ENCODE measurements around the gene MARCHF10.
A peak's percentile ranks its signal among the peaks of the same experiment; 100 is the strongest.

The MARCHF10 gene

DNA sequence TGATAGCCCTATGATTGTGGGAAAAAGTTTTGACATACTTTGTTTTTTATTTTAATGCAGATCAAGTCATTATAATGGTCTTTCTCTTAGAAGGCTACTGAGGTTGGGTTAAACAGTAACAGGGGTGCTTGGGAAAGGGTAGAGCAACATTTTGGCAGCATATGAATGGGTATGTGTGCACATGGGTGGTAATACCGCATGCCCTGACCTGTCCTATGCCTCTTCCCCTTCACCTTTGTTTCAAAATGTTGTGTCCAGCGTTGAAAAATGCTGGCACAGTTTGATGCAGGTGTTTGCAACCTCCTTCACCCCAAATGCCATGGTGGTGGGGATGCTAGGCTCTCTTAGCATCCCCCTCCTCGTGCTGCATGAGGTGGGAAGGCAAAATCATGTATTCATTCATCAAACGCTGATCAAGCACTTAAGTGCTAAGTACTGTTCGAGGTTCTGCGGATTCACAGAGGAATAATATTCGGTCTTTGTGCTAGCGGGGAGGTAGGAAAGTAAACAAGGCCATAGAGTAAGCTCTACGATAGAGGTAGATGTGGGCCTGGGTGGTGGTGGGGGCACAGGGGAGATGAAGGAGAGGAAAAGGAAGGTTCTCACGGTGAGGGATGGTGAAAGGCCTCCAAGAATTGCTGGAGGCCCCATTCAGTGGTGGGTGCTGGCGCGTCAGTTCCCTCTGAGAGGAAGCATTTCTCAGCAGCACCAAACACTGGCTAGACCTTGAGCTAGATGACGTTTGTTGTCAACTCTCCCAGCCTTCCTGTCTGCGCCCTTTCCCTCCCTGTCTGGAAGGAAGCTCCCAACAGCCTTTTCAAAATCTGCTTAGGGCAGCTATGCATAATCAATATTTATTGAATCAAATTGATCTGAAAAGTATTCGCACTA, 13.3 kb upstream of the MARCHF10 start:
- Histone ChIP-seq H3K4me2 (no peak overlapping the region), H4K20me1 (no peaks in the 10 kb centered on the region), H3K4me1 (peaks cover 20% of the 10 kb centered on the region), H3K4me3 (no peak overlapping the region), H3K27me3 (no peaks in the 10 kb centered on the region), H3K36me3 (no peaks in the 10 kb centered on the region), H3K27ac (no peak overlapping the region), H3K9me3 (no peaks in the 10 kb centered on the region), H3K9ac (no peak overlapping the region)
- no peak for TF ChIP-seq Cebpa-rat (IDR thresholded peaks at IDR 0.05)

DNA sequence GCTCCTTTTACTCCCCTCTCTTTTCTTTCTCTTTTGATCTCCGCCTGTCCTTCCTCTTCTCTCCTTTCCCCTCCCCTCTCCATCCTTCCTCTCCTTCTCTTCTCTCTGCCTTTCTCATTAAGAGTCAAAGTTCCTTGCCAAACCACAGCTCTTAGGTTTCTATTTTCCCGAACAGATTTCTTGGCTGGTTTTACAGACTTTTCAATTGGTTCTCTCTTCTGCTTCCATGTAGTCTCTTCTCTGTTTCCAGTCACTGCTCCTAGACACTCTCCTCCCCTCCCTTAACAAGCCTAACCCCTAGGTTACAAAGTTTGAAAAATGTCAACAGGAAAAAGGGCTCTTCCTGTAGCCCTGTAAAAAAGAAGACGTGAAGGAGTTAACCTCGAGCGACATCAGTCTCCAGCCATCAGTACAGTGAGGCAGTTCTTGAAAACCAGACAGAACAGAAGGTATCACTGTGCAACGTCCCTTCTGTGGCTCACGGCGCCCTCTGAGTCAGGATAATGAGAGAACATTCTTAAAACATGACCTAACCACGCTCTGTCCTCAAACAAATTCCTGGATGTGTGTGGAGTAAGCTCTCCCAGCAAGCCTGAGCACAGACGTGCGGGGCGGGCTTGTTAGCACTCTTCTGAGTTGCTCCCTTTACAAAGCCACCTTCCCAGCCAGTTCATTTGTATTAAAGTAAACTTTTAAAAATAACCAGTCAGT, 11.6 kb upstream of the MARCHF10 start:
- H3K9ac ChIP-seq = no peak overlapping the region

DNA sequence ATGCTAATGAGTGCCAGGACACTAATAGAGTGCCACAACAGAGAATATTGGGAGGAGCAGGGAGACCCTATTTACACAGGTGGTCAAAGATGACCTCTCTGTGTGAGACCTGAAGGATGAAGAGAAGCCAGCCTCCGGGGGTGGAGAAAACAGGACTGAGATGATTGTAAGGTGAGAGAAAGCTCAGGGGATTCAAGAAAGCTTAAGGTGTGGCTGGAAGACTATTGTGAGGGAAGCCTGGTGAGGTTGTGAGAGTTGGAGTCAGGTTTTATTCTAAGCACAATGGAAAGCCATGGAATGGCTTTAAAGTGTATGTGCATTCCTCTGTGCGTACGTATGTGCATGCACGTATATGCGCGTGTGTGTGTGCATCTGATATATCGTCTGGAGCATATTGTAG, 10.4 kb upstream of the MARCHF10 start:
- Histone ChIP-seq H3K4me2 (peak overlapping the region; percentile 61; the same call in 1 of the 2 replicates), H3K9ac (no peak overlapping the region), H3K27me3 (no peaks in the 10 kb centered on the region), H3K27ac (no peak overlapping the region), H3K36me3 (no peaks in the 10 kb centered on the region), H3K9me3 (no peaks in the 10 kb centered on the region), H4K20me1 (no peaks in the 10 kb centered on the region), H3K4me1 (peaks cover 20% of the 10 kb centered on the region), H3K4me3 (no peak overlapping the region)
- no peak for TF ChIP-seq Cebpa-rat (IDR thresholded peaks at IDR 0.05)

More for the DNA sequence above, 11.6 kb upstream of the MARCHF10 start:
- Histone ChIP-seq H4K20me1 (no peaks in the 10 kb centered on the region), H3K4me1 (peaks cover 20% of the 10 kb centered on the region), H3K4me2 (peak overlapping the region; percentile 61), H3K27ac (no peak overlapping the region), H3K9me3 (no peaks in the 10 kb centered on the region), H3K36me3 (no peaks in the 10 kb centered on the region), H3K27me3 (no peaks in the 10 kb centered on the region), H3K4me3 (no peak overlapping the region)
- no peak for TF ChIP-seq Cebpa-rat (IDR thresholded peaks at IDR 0.05)

GRCh38 chr17:62816282-62816839, 8.2 kb upstream of the MARCHF10 start:
- no peak overlapping the region for H3K9ac ChIP-seq
- H3K4me2 ChIP-seq = no peak overlapping the region
- no peaks in the 10 kb centered on the region for H3K9me3 ChIP-seq
- no peak overlapping the region for H3K4me3 ChIP-seq
- H3K27ac ChIP-seq = no peak overlapping the region
- no peaks in the 10 kb centered on the region for H3K36me3 ChIP-seq
- H4K20me1 ChIP-seq = no peaks in the 10 kb centered on the region
- H3K27me3 ChIP-seq = no peaks in the 10 kb centered on the region
- H3K4me1 ChIP-seq = peaks cover 20% of the 10 kb centered on the region
- no peak for TF ChIP-seq Cebpa-rat (IDR thresholded peaks at IDR 0.05)

DNA sequence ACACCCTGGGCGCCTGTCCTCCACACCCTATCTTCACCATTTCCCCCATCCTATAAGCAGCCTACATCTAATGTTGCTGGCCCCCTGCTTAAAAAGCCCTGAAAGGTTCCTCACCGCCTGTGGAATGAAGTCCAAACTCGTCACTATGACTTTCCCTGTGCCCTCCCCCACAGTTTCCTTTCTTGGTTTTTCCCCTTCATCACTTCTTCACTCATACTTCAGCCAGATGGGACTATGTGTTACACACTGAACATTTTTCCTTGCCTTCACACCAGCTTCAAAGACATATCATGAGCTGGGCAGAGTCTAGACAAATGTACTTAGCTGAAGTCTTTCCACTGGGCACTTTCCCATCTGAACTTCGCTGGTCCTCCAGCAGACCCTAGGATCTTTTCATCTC, 1.5 kb upstream of the MARCHF10 start:
- no peak overlapping the region for H3K27ac ChIP-seq
- peaks cover 25% of the 10 kb centered on the region for H3K4me1 ChIP-seq
- no peak overlapping the region for H3K9ac ChIP-seq
- no peak overlapping the region for H3K4me2 ChIP-seq
- no peaks in the 10 kb centered on the region for H3K9me3 ChIP-seq
- H3K4me3 ChIP-seq = no peak overlapping the region
- no peaks in the 10 kb centered on the region for H3K27me3 ChIP-seq
- no peak for TF ChIP-seq Cebpa-rat (IDR thresholded peaks at IDR 0.05)
- no peaks in the 10 kb centered on the region for H3K36me3 ChIP-seq
- no peaks in the 10 kb centered on the region for H4K20me1 ChIP-seq

DNA sequence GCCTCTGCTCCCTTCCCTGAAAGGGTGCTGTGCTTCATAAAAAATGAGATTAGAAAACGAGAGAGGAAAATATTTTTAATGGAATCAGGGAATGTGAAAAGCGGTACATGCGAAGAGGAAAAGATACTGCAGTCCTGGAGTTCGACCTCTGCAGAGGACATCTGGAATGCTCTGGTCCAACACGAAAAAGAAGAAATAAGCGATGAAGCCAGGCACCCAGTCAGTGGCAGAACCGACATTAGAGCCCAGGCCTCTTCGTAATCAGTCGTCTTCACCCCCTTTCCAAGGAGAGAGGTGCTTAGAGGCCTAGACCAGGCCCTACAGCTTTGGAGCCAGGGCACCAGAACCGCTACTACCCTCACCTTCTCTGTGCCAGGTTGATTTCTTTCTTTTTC, 459 bp upstream of the MARCHF10 start:
- Histone ChIP-seq H3K36me3 (no peaks in the 10 kb centered on the region), H3K4me3 (0 out of 2 replicates have a peak overlapping the region, but pooled peaks have one; percentile 47), H4K20me1 (no peaks in the 10 kb centered on the region), H3K4me1 (peaks cover 25% of the 10 kb centered on the region), H3K4me2 (peak overlapping the region; percentile 77), H3K9ac (no peak overlapping the region), H3K27me3 (no peaks in the 10 kb centered on the region), H3K9me3 (no peaks in the 10 kb centered on the region), H3K27ac (no peak overlapping the region)
- TF ChIP-seq Cebpa-rat (IDR thresholded peaks at IDR 0.05) = no peak

- Histone ChIP-seq H3K4me3 (no peak overlapping the region), H3K36me3 (no peaks in the 10 kb centered on the region), H4K20me1 (no peaks in the 10 kb centered on the region), H3K9me3 (no peaks in the 10 kb centered on the region), H3K4me2 (no peak overlapping the region), H3K27ac (no peak overlapping the region), H3K27me3 (no peaks in the 10 kb centered on the region), H3K4me1 (peaks cover 46% of the 10 kb centered on the region), H3K9ac (no peak overlapping the region)
- TF ChIP-seq Cebpa-rat (IDR thresholded peaks at IDR 0.05) = no peak
These were observed 2.9 kb downstream of the MARCHF10 start for GRCh38 chr17:62805234-62805633.

GRCh38 chr17:62804822-62805221, 3.3 kb downstream of the MARCHF10 start:
- Histone ChIP-seq H3K36me3 (no peaks in the 10 kb centered on the region), H3K27me3 (no peaks in the 10 kb centered on the region), H3K4me2 (no peak overlapping the region), H3K9me3 (no peaks in the 10 kb centered on the region), H4K20me1 (no peaks in the 10 kb centered on the region), H3K9ac (no peak overlapping the region), H3K27ac (no peak overlapping the region), H3K4me1 (peaks cover 46% of the 10 kb centered on the region), H3K4me3 (no peak overlapping the region)
- no peak for TF ChIP-seq Cebpa-rat (IDR thresholded peaks at IDR 0.05)

DNA sequence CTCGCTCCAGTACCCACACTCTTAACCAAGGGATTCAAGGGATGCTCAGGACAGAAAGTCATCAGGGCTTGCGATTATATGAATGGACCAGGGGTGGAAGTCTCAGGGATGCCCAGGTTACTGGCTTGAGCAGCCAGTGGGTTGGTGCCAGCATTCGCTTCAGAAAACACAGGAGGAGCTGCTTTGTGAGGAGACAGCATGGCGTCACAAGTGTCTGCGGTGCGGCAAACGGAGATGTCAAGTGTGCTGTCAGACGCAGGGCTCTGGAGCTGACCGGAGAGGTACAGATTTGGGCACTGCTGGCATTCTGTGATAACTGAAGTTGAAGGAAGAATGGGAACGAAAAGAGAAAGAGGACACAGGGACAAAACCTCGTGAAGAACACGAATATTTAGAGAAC, 4.1 kb downstream of the MARCHF10 start:
- H3K4me2 ChIP-seq = peak overlapping the region; percentile 12; the same call in 1 of the 2 replicates
- no peak overlapping the region for H3K9ac ChIP-seq
- H3K36me3 ChIP-seq = no peaks in the 10 kb centered on the region
- no peaks in the 10 kb centered on the region for H4K20me1 ChIP-seq
- H3K4me3 ChIP-seq = no peak overlapping the region
- peaks cover 39% of the 10 kb centered on the region for H3K4me1 ChIP-seq
- H3K27ac ChIP-seq = no peak overlapping the region
- no peaks in the 10 kb centered on the region for H3K9me3 ChIP-seq
- no peak for TF ChIP-seq Cebpa-rat (IDR thresholded peaks at IDR 0.05)
- no peaks in the 10 kb centered on the region for H3K27me3 ChIP-seq

All from BLaER1 (cell line).